ENCODE results near the gene G6PD.

G6PD gene

GRCh38 chrX:154485150-154486051, 61.2 kb downstream of the G6PD start:
- DNase-seq: peak in 1 of 2 experiments; percentile 60

- DNase-seq: no peak
These were observed 62.1 kb downstream of the G6PD start for GRCh38 chrX:154484255-154485149.

- DNase-seq: no peak
These were observed 63.3 kb downstream of the G6PD start for GRCh38 chrX:154483325-154483724.

- no peak for DNase-seq
These were observed 63.9 kb downstream of the G6PD start for GRCh38 chrX:154482786-154483185.

GRCh38 chrX:154481911-154482601, 64.6 kb downstream of the G6PD start:
- no peak for DNase-seq
